Inflammatory macrophage treated with lipopolysaccharide for 4 hours (primary cell): ENCODE results near the gene IGFL4.

Source experiments
- DNase-seq: peaks from one replicate; pipeline ENCODE4 v3.0.0-alpha.2; 2020

Gene IGFL4

GRCh38 chr19:46018729-46019251, 22.0 kb downstream of the IGFL4 start:
- DNase-seq: no peak

GRCh38 chr19:46017874-46018675, 22.7 kb downstream of the IGFL4 start:
- DNase-seq: no peak

- no peak for DNase-seq
Measured at GRCh38 chr19:46017095-46017429, 23.7 kb downstream of the IGFL4 start.

- DNase-seq: peak; percentile 80
Measured at GRCh38 chr19:46016426-46017094, 24.2 kb downstream of the IGFL4 start.

- no peak for DNase-seq
Measured at GRCh38 chr19:46015687-46016425, 24.9 kb downstream of the IGFL4 start.

- DNase-seq: peak; percentile 57
Measured at GRCh38 chr19:46014941-46015686, 25.7 kb downstream of the IGFL4 start.

GRCh38 chr19:46014534-46014933, 26.3 kb downstream of the IGFL4 start:
- no peak for DNase-seq

- peak; percentile 44 for DNase-seq
Measured at GRCh38 chr19:46009530-46010510, 31.0 kb downstream of the IGFL4 start.

- DNase-seq: no peak
Measured at GRCh38 chr19:46006411-46006810, 34.4 kb downstream of the IGFL4 start.

- no peak for DNase-seq
Measured at GRCh38 chr19:46002678-46003275, 38.0 kb downstream of the IGFL4 start.

GRCh38 chr19:46000491-46001246, 40.1 kb downstream of the IGFL4 start:
- DNase-seq: no peak

GRCh38 chr19:45999653-46000121, 41.1 kb downstream of the IGFL4 start:
- peak; percentile 64 for DNase-seq

- no peak for DNase-seq
Measured at GRCh38 chr19:45998834-45999233, 42.0 kb downstream of the IGFL4 start.

GRCh38 chr19:45996933-45997332, 43.9 kb downstream of the IGFL4 start:
- no peak for DNase-seq

GRCh38 chr19:45995715-45996385, 45.0 kb downstream of the IGFL4 start:
- no peak for DNase-seq

- peak; percentile 100 for DNase-seq
Measured at GRCh38 chr19:45994998-45995714, 45.6 kb downstream of the IGFL4 start, which contains the start of gene CCDC61. Gene CCDC61 (plus strand): TSS chr19:45995467. CDS start chr19:46003019, 7,552 bp downstream.

- no peak for DNase-seq
Measured at GRCh38 chr19:45994456-45994997, 46.3 kb downstream of the IGFL4 start.

- no peak for DNase-seq
Measured at GRCh38 chr19:45990113-45990728, 50.6 kb downstream of the IGFL4 start.
